WTC11 (cell line): ENCODE results near the gene PSME4. TPM values are rescaled to one million over a fixed set of nuclear protein-coding genes. Genes with fewer than 3 reads are reported as not detected.

Experiments
- ATAC-seq: fragments of 200-7000 bp; cut with Tn5 transposase; 2 replicates; pipeline ENCODE4 v1.10.0; 2021; ENCODE audit warnings: mild to moderate bottlenecking, moderate library complexity
- CTCF ChIA-PET: fragments of 300-600 bp; sonication (Branson Sonifier 250); formaldehyde crosslinking; loops from one replicate; lab custom pipeline; 2021; ENCODE audit warnings: antibody characterized with exemption; lab: Charles Lee
- POLR2A ChIA-PET: fragments of 350-600 bp; sonication (Branson Sonifier 250); formaldehyde crosslinking; loops from one replicate; lab custom pipeline; 2021; ENCODE audit warnings: antibody characterized with exemption; lab: Charles Lee
- DNase-seq: peaks from one replicate; pipeline ENCODE4 v3.0.0; 2021; ENCODE audit warnings: low spot score
- H3K27ac Mint-ChIP-seq: 2 replicates; pipeline ENCODE4 v1.8.0; 2021; ENCODE audit warnings: mixed read lengths
- H3K27me3 Mint-ChIP-seq: 2 replicates; pipeline ENCODE4 v1.8.0; 2021; ENCODE audit warnings: low read depth, mild to moderate bottlenecking, moderate library complexity, mixed read lengths
- H3K36me3 Mint-ChIP-seq: 2 replicates; pipeline ENCODE4 v1.8.0; 2021; ENCODE audit warnings: mixed read lengths
- H3K4me1 Mint-ChIP-seq: 2 replicates; pipeline ENCODE4 v1.8.0; 2022; ENCODE audit warnings: mixed read lengths
- H3K4me3 Mint-ChIP-seq: 2 replicates; pipeline ENCODE4 v1.8.0; 2021; ENCODE audit warnings: mild to moderate bottlenecking, moderate library complexity, mixed read lengths
- H3K9me3 Mint-ChIP-seq: 2 replicates; pipeline ENCODE4 v1.8.0; 2021; ENCODE audit warnings: mixed read lengths
- FOXP1 ChIP-seq: sonication (generic); formaldehyde crosslinking; IDR thresholded peaks from 2 replicates; pipeline ENCODE4 v1.8.0; 2022; ENCODE audit warnings: missing genetic modification reagents, mild to moderate bottlenecking, moderate library complexity, borderline replicate concordance
- NR2C2 ChIP-seq: sonication (generic); formaldehyde crosslinking; IDR thresholded peaks from 2 replicates; pipeline ENCODE4 v1.8.0; 2022; ENCODE audit warnings: mild to moderate bottlenecking, missing genetic modification reagents
- PRRX2 ChIP-seq: fragments of 250-450 bp; sonication (Bioruptor Pico); IDR thresholded peaks from 2 replicates; pipeline ENCODE4 v1.8.0; 2021; ENCODE audit warnings: mild to moderate bottlenecking
- RELA ChIP-seq: sonication (generic); formaldehyde crosslinking; IDR thresholded peaks from 2 replicates; pipeline ENCODE4 v1.8.1; 2022; ENCODE audit warnings: missing genetic modification reagents, mild to moderate bottlenecking, borderline replicate concordance
- SMAD4 ChIP-seq: sonication (generic); formaldehyde crosslinking; IDR thresholded peaks from 2 replicates; pipeline ENCODE4 v1.8.0; 2022; ENCODE audit warnings: mild to moderate bottlenecking, missing genetic modification reagents
- ZNF232 ChIP-seq: sonication (generic); formaldehyde crosslinking; IDR thresholded peaks from 2 replicates; pipeline ENCODE4 v1.8.0; 2022; ENCODE audit warnings: mild to moderate bottlenecking, missing genetic modification reagents
- ZNF263 ChIP-seq: sonication (generic); formaldehyde crosslinking; IDR thresholded peaks from 2 replicates; pipeline ENCODE4 v1.8.1; 2022; ENCODE audit warnings: low read depth, mild to moderate bottlenecking, moderate library complexity, missing genetic modification reagents
- microRNA-seq: library from miRNA; unstranded; fragments of <30 nt; microRNA quantifications from one replicate; pipeline ENCODE4 v1.2.0, GENCODE V29; 2022; ENCODE audit warnings: borderline number of aligned reads
- total RNA-seq: library from RNA; stranded (reverse); gene quantifications from 3 replicates; pipeline ENCODE4 v1.2.3, GENCODE V29; 2021
- TF ChIP-seq, protein P1 (sequence below): sonication (generic); formaldehyde crosslinking; conservative IDR thresholded peaks from 2 replicates; pipeline ENCODE4 v1.8.1; 2023; ENCODE audit warnings: mild to moderate bottlenecking, low read depth, missing genetic modification reagents, moderate library complexity
- TF ChIP-seq, protein P2 (sequence below): sonication (generic); formaldehyde crosslinking; conservative IDR thresholded peaks from 2 replicates; pipeline ENCODE4 v1.8.1; 2022; ENCODE audit warnings: mild to moderate bottlenecking, missing genetic modification reagents

The PSME4 gene
- total RNA-seq, 1 experiment from 2014 or later, result 91.9 TPM

DNA sequence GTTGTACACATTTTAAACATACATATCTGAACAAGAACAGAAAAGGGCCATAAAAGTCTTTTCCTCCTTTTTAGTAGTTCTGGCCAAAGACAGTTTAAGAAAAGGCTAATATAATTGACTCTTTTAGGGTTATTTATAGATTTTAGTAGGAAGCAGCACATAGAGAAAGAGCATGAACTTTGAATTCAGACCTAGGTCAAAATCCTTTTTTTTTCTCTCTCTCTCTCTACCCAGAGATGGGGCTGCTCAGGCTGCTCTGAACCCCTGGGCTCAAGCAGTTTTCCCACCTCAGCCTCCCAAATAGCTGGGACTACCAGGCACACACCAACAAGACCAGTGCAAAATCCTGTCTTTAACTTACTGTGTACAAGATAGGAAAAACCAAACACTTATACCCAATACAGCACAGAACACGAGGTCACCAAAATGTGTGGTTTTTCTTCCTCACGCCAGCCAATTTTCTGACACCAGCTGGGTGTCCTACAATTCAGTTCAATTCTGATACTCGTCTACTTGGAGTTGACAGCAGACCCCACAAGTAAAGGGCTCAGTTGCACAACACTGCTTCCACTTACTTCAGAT is 151.8 kb downstream of the PSME4 start:
- no peak for TF ChIP-seq SMAD4
- TF ChIP-seq ZNF232, result no peak
- TF ChIP-seq ZNF263, result no peak
- TF ChIP-seq, protein P1, sequence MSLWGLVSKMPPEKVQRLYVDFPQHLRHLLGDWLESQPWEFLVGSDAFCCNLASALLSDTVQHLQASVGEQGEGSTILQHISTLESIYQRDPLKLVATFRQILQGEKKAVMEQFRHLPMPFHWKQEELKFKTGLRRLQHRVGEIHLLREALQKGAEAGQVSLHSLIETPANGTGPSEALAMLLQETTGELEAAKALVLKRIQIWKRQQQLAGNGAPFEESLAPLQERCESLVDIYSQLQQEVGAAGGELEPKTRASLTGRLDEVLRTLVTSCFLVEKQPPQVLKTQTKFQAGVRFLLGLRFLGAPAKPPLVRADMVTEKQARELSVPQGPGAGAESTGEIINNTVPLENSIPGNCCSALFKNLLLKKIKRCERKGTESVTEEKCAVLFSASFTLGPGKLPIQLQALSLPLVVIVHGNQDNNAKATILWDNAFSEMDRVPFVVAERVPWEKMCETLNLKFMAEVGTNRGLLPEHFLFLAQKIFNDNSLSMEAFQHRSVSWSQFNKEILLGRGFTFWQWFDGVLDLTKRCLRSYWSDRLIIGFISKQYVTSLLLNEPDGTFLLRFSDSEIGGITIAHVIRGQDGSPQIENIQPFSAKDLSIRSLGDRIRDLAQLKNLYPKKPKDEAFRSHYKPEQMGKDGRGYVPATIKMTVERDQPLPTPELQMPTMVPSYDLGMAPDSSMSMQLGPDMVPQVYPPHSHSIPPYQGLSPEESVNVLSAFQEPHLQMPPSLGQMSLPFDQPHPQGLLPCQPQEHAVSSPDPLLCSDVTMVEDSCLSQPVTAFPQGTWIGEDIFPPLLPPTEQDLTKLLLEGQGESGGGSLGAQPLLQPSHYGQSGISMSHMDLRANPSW (CRISPR knock-in tag), result no peak
- TF ChIP-seq, protein P2, sequence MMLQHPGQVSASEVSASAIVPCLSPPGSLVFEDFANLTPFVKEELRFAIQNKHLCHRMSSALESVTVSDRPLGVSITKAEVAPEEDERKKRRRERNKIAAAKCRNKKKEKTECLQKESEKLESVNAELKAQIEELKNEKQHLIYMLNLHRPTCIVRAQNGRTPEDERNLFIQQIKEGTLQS, result no peak
- TF ChIP-seq NR2C2 (CRISPR knock-in tag), result no peak
- no peak for TF ChIP-seq PRRX2 (CRISPR knock-in tag)
- no peak for TF ChIP-seq RELA (CRISPR knock-in tag)
- TF ChIP-seq FOXP1 (CRISPR knock-in tag), result no peak
- CTCF ChIA-PET, result no interaction called here
- peaks cover 8% of the 10 kb centered on the region; the same call in 1 of the 2 replicates for H3K4me1 Mint-ChIP-seq
- no peaks in the 10 kb centered on the region for H3K9me3 Mint-ChIP-seq
- H3K4me3 Mint-ChIP-seq, result no peak overlapping the region
- peaks cover 12% of the 10 kb centered on the region for H3K36me3 Mint-ChIP-seq
- DNase-seq (no peak), ATAC-seq (no peak)
- POLR2A ChIA-PET, result interaction anchor here (0.5 kb wide), 1 partner anchor 1478 kb away, joined by 3 read pairs; no protein-coding TSS in a partner anchor
- H3K27ac Mint-ChIP-seq, result peak overlapping the region; percentile 19; the same call in 1 of the 2 replicates
- H3K27me3 Mint-ChIP-seq, result no peaks in the 10 kb centered on the region

Small RNA genes within 50 kb of the gene (microRNA-seq; reads per million reads assigned to microRNA genes)
- gene MIR3682, result not detected

Other genes starting within 250 kb of the PSME4 start
- 8.7 to 10.2 TPM (median 9.6 TPM) in 3 replicates for gene CHAC2, start 203.2 kb downstream of the PSME4 start, total RNA-seq
- 26.9 to 30.2 TPM (median 30.0 TPM) in 3 replicates for gene ASB3, start 184.0 kb downstream of the PSME4 start, total RNA-seq
- 25.9 to 27.8 TPM (median 26.5 TPM) in 3 replicates for gene ERLEC1, start 183.9 kb downstream of the PSME4 start, total RNA-seq
- 2.2 to 3.1 TPM (median 2.8 TPM) in 3 replicates for gene GPR75, start 111.0 kb downstream of the PSME4 start, total RNA-seq
- 4.4 to 6.3 TPM (median 5.7 TPM) in 3 replicates for gene ACYP2, start 144.6 kb upstream of the PSME4 start, total RNA-seq